Stimulated activated memory B cell treated with anti-CD40 and anti-IgM and Interleukin-4, amounts not matched to agents 10 μg/mL and 1 μg/mL and 100 μg/mL, for 72 hours (primary cell): ENCODE measurements around the gene PPP4R1.
"Not testable (repeated sequence)": the region's sequence is repeated elsewhere in the genome, so short reads cannot be mapped to it uniquely, and the experiment has no call there.

ENCODE experiments used
- ATAC-seq: fragments of 150-1000 bp; cut with Tn5 transposase; 2 replicates; pipeline ENCODE4 v1.10.0; 2021
- H3K27ac Mint-ChIP-seq: one replicate; pipeline ENCODE4 v1.8.0; 2022; ENCODE audit warnings: mild to moderate bottlenecking, mixed read lengths
- H3K27me3 Mint-ChIP-seq: one replicate; pipeline ENCODE4 v1.8.0; 2022; ENCODE audit warnings: mixed read lengths
- H3K36me3 Mint-ChIP-seq: one replicate; pipeline ENCODE4 v1.8.0; 2022; ENCODE audit warnings: mixed read lengths
- H3K4me1 Mint-ChIP-seq: one replicate; pipeline ENCODE4 v1.8.0; 2022; ENCODE audit warnings: mixed read lengths
- H3K4me3 Mint-ChIP-seq: one replicate; pipeline ENCODE4 v1.8.0; 2022; ENCODE audit warnings: mild to moderate bottlenecking, moderate library complexity, mixed read lengths
- H3K9me3 Mint-ChIP-seq: one replicate; pipeline ENCODE4 v1.8.0; 2022; ENCODE audit warnings: mixed read lengths

The PPP4R1 gene

GRCh38 chr18:9641081-9641480, 26.7 kb upstream of the PPP4R1 start:
- not testable (repeated sequence) for H3K4me3 Mint-ChIP-seq, ATAC-seq, H3K36me3 Mint-ChIP-seq, H3K27ac Mint-ChIP-seq, H3K4me1 Mint-ChIP-seq, H3K27me3 Mint-ChIP-seq, H3K9me3 Mint-ChIP-seq

- H3K36me3 Mint-ChIP-seq: no peaks in the 10 kb centered on the region
- ATAC-seq: no peak
- H3K27me3 Mint-ChIP-seq: peaks cover 10% of the 10 kb centered on the region
Observed at GRCh38 chr18:9638886-9639285, 24.5 kb upstream of the PPP4R1 start.

GRCh38 chr18:9637036-9637767, 22.8 kb upstream of the PPP4R1 start:
- Mint-ChIP-seq H3K4me3 (no peak overlapping the region), H3K36me3 (no peaks in the 10 kb centered on the region), H3K9me3 (no peaks in the 10 kb centered on the region), H3K27me3 (peaks cover 10% of the 10 kb centered on the region), H3K27ac (no peak overlapping the region), H3K4me1 (no peaks in the 10 kb centered on the region)
- no peak for ATAC-seq

More at GRCh38 chr18:9638886-9639285, 24.5 kb upstream of the PPP4R1 start:
- no peak overlapping the region for H3K27ac Mint-ChIP-seq
- H3K4me1 Mint-ChIP-seq: no peaks in the 10 kb centered on the region
- H3K9me3 Mint-ChIP-seq: no peaks in the 10 kb centered on the region
- H3K4me3 Mint-ChIP-seq: no peak overlapping the region

GRCh38 chr18:9634856-9635255, 20.5 kb upstream of the PPP4R1 start:
- no peak for ATAC-seq
- no peaks in the 10 kb centered on the region for H3K4me1 Mint-ChIP-seq

GRCh38 chr18:9631814-9632496, 17.6 kb upstream of the PPP4R1 start:
- no peak overlapping the region for H3K27ac Mint-ChIP-seq
- no peaks in the 10 kb centered on the region for H3K9me3 Mint-ChIP-seq
- no peak for ATAC-seq
- H3K27me3 Mint-ChIP-seq: peaks cover 10% of the 10 kb centered on the region
- no peak overlapping the region for H3K4me3 Mint-ChIP-seq
- no peaks in the 10 kb centered on the region for H3K4me1 Mint-ChIP-seq
- no peaks in the 10 kb centered on the region for H3K36me3 Mint-ChIP-seq

More at GRCh38 chr18:9634856-9635255, 20.5 kb upstream of the PPP4R1 start:
- Mint-ChIP-seq H3K9me3 (no peaks in the 10 kb centered on the region), H3K4me3 (no peak overlapping the region), H3K27ac (no peak overlapping the region), H3K36me3 (no peaks in the 10 kb centered on the region), H3K27me3 (peaks cover 10% of the 10 kb centered on the region)

GRCh38 chr18:9630444-9630843, 16.1 kb upstream of the PPP4R1 start:
- H3K4me3 Mint-ChIP-seq: no peak overlapping the region
- H3K27me3 Mint-ChIP-seq: no peaks in the 10 kb centered on the region
- H3K4me1 Mint-ChIP-seq: no peaks in the 10 kb centered on the region
- no peak overlapping the region for H3K27ac Mint-ChIP-seq
- no peaks in the 10 kb centered on the region for H3K9me3 Mint-ChIP-seq
- no peaks in the 10 kb centered on the region for H3K36me3 Mint-ChIP-seq
- ATAC-seq: no peak

- no peak overlapping the region for H3K27ac Mint-ChIP-seq
- ATAC-seq: no peak
Observed at GRCh38 chr18:9629709-9630108, 15.3 kb upstream of the PPP4R1 start.

GRCh38 chr18:9628984-9629383, 14.6 kb upstream of the PPP4R1 start:
- ATAC-seq: no peak
- Mint-ChIP-seq H3K36me3 (no peaks in the 10 kb centered on the region), H3K4me1 (no peaks in the 10 kb centered on the region), H3K4me3 (no peak overlapping the region), H3K9me3 (no peaks in the 10 kb centered on the region), H3K27ac (no peak overlapping the region), H3K27me3 (no peaks in the 10 kb centered on the region)

More at GRCh38 chr18:9629709-9630108, 15.3 kb upstream of the PPP4R1 start:
- Mint-ChIP-seq H3K9me3 (no peaks in the 10 kb centered on the region), H3K4me1 (no peaks in the 10 kb centered on the region), H3K4me3 (no peak overlapping the region), H3K27me3 (no peaks in the 10 kb centered on the region), H3K36me3 (no peaks in the 10 kb centered on the region)

- Mint-ChIP-seq H3K4me3 (no peak overlapping the region), H3K27me3 (no peaks in the 10 kb centered on the region), H3K9me3 (no peaks in the 10 kb centered on the region), H3K27ac (no peak overlapping the region), H3K4me1 (no peaks in the 10 kb centered on the region), H3K36me3 (no peaks in the 10 kb centered on the region)
- no peak for ATAC-seq
Observed at GRCh38 chr18:9627642-9628041, 13.3 kb upstream of the PPP4R1 start.

GRCh38 chr18:9619990-9620389, 5.6 kb upstream of the PPP4R1 start:
- ATAC-seq: no peak
- H3K27me3 Mint-ChIP-seq: no peaks in the 10 kb centered on the region
- H3K4me1 Mint-ChIP-seq: peaks cover 8% of the 10 kb centered on the region
- no peak overlapping the region for H3K27ac Mint-ChIP-seq
- no peaks in the 10 kb centered on the region for H3K36me3 Mint-ChIP-seq
- no peak overlapping the region for H3K4me3 Mint-ChIP-seq
- H3K9me3 Mint-ChIP-seq: no peaks in the 10 kb centered on the region

GRCh38 chr18:9619545-9619944, 5.2 kb upstream of the PPP4R1 start:
- peak; percentile 53 for ATAC-seq
- no peaks in the 10 kb centered on the region for H3K9me3 Mint-ChIP-seq
- no peak overlapping the region for H3K4me3 Mint-ChIP-seq
- H3K4me1 Mint-ChIP-seq: peaks cover 10% of the 10 kb centered on the region
- H3K27ac Mint-ChIP-seq: no peak overlapping the region
- H3K36me3 Mint-ChIP-seq: no peaks in the 10 kb centered on the region
- no peaks in the 10 kb centered on the region for H3K27me3 Mint-ChIP-seq

GRCh38 chr18:9619056-9619455, 4.7 kb upstream of the PPP4R1 start:
- ATAC-seq: no peak
- no peak overlapping the region for H3K4me3 Mint-ChIP-seq
- H3K9me3 Mint-ChIP-seq: no peaks in the 10 kb centered on the region

GRCh38 chr18:9617006-9617542, 2.7 kb upstream of the PPP4R1 start:
- ATAC-seq: no peak
- peaks cover 2% of the 10 kb centered on the region for H3K36me3 Mint-ChIP-seq
- no peaks in the 10 kb centered on the region for H3K27me3 Mint-ChIP-seq
- no peaks in the 10 kb centered on the region for H3K9me3 Mint-ChIP-seq
- no peak overlapping the region for H3K4me3 Mint-ChIP-seq
- H3K27ac Mint-ChIP-seq: no peak overlapping the region
- peaks cover 27% of the 10 kb centered on the region for H3K4me1 Mint-ChIP-seq

More at GRCh38 chr18:9619056-9619455, 4.7 kb upstream of the PPP4R1 start:
- Mint-ChIP-seq H3K4me1 (peaks cover 10% of the 10 kb centered on the region), H3K27me3 (no peaks in the 10 kb centered on the region), H3K27ac (no peak overlapping the region), H3K36me3 (no peaks in the 10 kb centered on the region)

GRCh38 chr18:9616049-9616448, 1.7 kb upstream of the PPP4R1 start:
- no peak overlapping the region for H3K4me3 Mint-ChIP-seq
- no peaks in the 10 kb centered on the region for H3K9me3 Mint-ChIP-seq
- peaks cover 35% of the 10 kb centered on the region for H3K4me1 Mint-ChIP-seq
- H3K27ac Mint-ChIP-seq: no peak overlapping the region
- peaks cover 9% of the 10 kb centered on the region for H3K36me3 Mint-ChIP-seq
- no peak for ATAC-seq
- no peaks in the 10 kb centered on the region for H3K27me3 Mint-ChIP-seq

- Mint-ChIP-seq H3K27me3 (no peaks in the 10 kb centered on the region), H3K4me1 (peaks cover 41% of the 10 kb centered on the region), H3K4me3 (peak overlapping the region; percentile 84), H3K27ac (peak overlapping the region; percentile 86), H3K9me3 (no peaks in the 10 kb centered on the region), H3K36me3 (peaks cover 15% of the 10 kb centered on the region)
- ATAC-seq: no peak
Observed at GRCh38 chr18:9615280-9615797, 980 bp upstream of the PPP4R1 start.
